Endometrium (tissue), 2 donors: ENCODE results near the gene ZNF43.
"Not testable (repeated sequence)": the region's sequence is repeated elsewhere in the genome, so short reads cannot be mapped to it uniquely, and the experiment has no call there.

Source experiments
- FAIRE-seq: peaks from 2 replicates; lab custom pipeline; 2012; peaks lifted over from hg19 to GRCh38; lab: Jason Lieb, UNC
- donor health status: control.
- donor health status: control.

ZNF43 gene

GRCh38 chr19:21808400-21809000 lies 27.5 kb downstream of the ZNF43 start:
- not testable (repeated sequence) for FAIRE-seq

GRCh38 chr19:21789466-21790085 lies 46.4 kb downstream of the ZNF43 start:
- FAIRE-seq: no peak

GRCh38 chr19:21786936-21787335 lies 49.0 kb downstream of the ZNF43 start:
- FAIRE-seq: no peak

GRCh38 chr19:21775792-21776191 lies 60.2 kb downstream of the ZNF43 start:
- not testable (repeated sequence) for FAIRE-seq

- FAIRE-seq: peak; percentile 77
These were observed 68.7 kb downstream of the ZNF43 start, which contains the start of gene ZNF100 for GRCh38 chr19:21767065-21767800. TSS of gene ZNF100 (minus strand) at chr19:21767579. CDS start at chr19:21767429, 150 bp downstream.

- FAIRE-seq: not testable (repeated sequence)
These were observed 69.3 kb downstream of the ZNF43 start for GRCh38 chr19:21766705-21767064.

- no peak for FAIRE-seq
These were observed 70.8 kb downstream of the ZNF43 start for GRCh38 chr19:21765151-21765550.

GRCh38 chr19:21761547-21761946 lies 74.4 kb downstream of the ZNF43 start:
- FAIRE-seq: not testable (repeated sequence)

GRCh38 chr19:21758296-21758695 lies 77.7 kb downstream of the ZNF43 start:
- FAIRE-seq: no peak

GRCh38 chr19:21755555-21755954 lies 80.4 kb downstream of the ZNF43 start:
- not testable (repeated sequence) for FAIRE-seq
